OCI-LY3 (cell line): ENCODE measurements around the gene SAP30L.

Experiments
- H2AFZ ChIP-seq: fragments of 200-600, 300-600 bp; shearing (Covaris generic); 2 replicates; pipeline ENCODE4 v1.6.0; 2014; ENCODE audit warnings: antibody characterized with exemption, low read depth, low read length
- H3K27ac ChIP-seq: fragments of 200-600, 300-600 bp; sonication (generic); 2 replicates; pipeline ENCODE4 v1.5.1; 2014; ENCODE audit warnings: mild to moderate bottlenecking, low read length, moderate library complexity, mixed read lengths
- H3K27me3 ChIP-seq: fragments of 200-600, 300-600 bp; sonication (generic); 2 replicates; pipeline ENCODE4 v1.6.1; 2014; ENCODE audit warnings: low read depth, low read length, mixed read lengths
- H3K36me3 ChIP-seq: fragments of 200-600, 300-600 bp; sonication (generic); replicated peaks from 2 replicates; pipeline ENCODE3; 2014; ENCODE audit warnings: low read depth, low read length, mixed read lengths
- H3K4me1 ChIP-seq: fragments of 300-600, 200-600 bp; sonication (generic); 2 replicates; pipeline ENCODE4 v1.6.1; 2014; ENCODE audit warnings: low read length, mixed read lengths
- H3K4me2 ChIP-seq: fragments of 200-600, 300-600 bp; sonication (generic); 2 replicates; pipeline ENCODE4 v1.6.1; 2014; ENCODE audit warnings: low read length, mixed read lengths
- H3K4me3 ChIP-seq: fragments of 300-600, 200-600 bp; sonication (generic); 2 replicates; pipeline ENCODE4 v1.5.1; 2014; ENCODE audit warnings: antibody characterized with exemption, mild to moderate bottlenecking, low read length, moderate library complexity
- H3K79me2 ChIP-seq: fragments of 300-600, 200-600 bp; shearing (Covaris generic); 2 replicates; pipeline ENCODE4 v1.6.1; 2014; ENCODE audit warnings: mild to moderate bottlenecking, low read length, mixed read lengths
- H3K9ac ChIP-seq: fragments of 300-600, 200-600 bp; shearing (Covaris generic); 2 replicates; pipeline ENCODE4 v1.6.0; 2014; ENCODE audit warnings: mild to moderate bottlenecking, low read length, moderate library complexity
- H3K9me3 ChIP-seq: fragments of 200-600, 300-600 bp; shearing (Covaris generic); 2 replicates; pipeline ENCODE4 v1.6.1; 2014; ENCODE audit warnings: low read length, mixed read lengths; ENCODE audit not compliant: insufficient read depth
- H4K20me1 ChIP-seq: fragments of 200-600, 300-600 bp; sonication (generic); 2 replicates; pipeline ENCODE4 v1.6.1; 2016; ENCODE audit warnings: low read length, mixed read lengths; ENCODE audit not compliant: insufficient read depth
- EZH2phosphoT487 ChIP-seq: fragments of 200-600 bp; shearing (Covaris generic); IDR thresholded peaks from 2 replicates; pipeline ENCODE4 v1.6.1; 2018; ENCODE audit warnings: antibody characterized with exemption, mixed run types, low read depth
- TF ChIP-seq, protein P1 (sequence below): fragments of 200-600, 300-600 bp; sonication (generic); IDR thresholded peaks from 2 replicates; pipeline ENCODE4 v1.5.1; 2014; ENCODE audit warnings: antibody characterized with exemption, low read length, low read depth

SAP30L gene

GRCh38 chr5:154449786-154450185, 4.0 kb downstream of the SAP30L start:
- H3K9ac ChIP-seq: no peak overlapping the region
- H3K4me2 ChIP-seq: no peak overlapping the region

DNA sequence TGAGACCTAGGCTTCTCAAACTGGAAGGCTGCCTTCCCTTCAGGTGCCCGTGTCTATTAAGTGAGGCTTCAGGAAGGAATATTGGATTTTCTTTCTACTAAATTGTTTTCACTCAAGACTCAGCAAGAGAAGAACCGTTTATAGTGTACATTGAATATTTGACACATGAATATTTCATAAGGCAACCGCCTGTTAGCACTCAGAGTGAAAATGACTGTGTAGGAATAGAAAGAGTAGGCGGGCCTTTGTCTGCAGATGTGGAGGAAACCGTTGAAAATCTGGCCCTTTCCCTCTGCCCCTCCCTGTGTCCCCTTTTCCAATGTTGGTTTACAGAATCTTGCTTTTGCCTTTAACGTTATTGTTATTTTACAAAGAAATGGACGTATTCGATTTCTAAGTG, 6.2 kb downstream of the SAP30L start:
- peaks cover 9% of the 10 kb centered on the region for H3K36me3 ChIP-seq
- peaks cover 19% of the 10 kb centered on the region for H3K79me2 ChIP-seq
- peaks cover 12% of the 10 kb centered on the region for H4K20me1 ChIP-seq

More at GRCh38 chr5:154449786-154450185, 4.0 kb downstream of the SAP30L start:
- H4K20me1 ChIP-seq: peaks cover 16% of the 10 kb centered on the region
- no peaks in the 10 kb centered on the region for H3K9me3 ChIP-seq
- no peak overlapping the region for H3K4me3 ChIP-seq
- H3K36me3 ChIP-seq: peaks cover 6% of the 10 kb centered on the region
- no peaks in the 10 kb centered on the region for H3K27me3 ChIP-seq
- H3K4me1 ChIP-seq: peaks cover 11% of the 10 kb centered on the region; the same call in 1 of the 2 replicates
- TF ChIP-seq, protein P1, sequence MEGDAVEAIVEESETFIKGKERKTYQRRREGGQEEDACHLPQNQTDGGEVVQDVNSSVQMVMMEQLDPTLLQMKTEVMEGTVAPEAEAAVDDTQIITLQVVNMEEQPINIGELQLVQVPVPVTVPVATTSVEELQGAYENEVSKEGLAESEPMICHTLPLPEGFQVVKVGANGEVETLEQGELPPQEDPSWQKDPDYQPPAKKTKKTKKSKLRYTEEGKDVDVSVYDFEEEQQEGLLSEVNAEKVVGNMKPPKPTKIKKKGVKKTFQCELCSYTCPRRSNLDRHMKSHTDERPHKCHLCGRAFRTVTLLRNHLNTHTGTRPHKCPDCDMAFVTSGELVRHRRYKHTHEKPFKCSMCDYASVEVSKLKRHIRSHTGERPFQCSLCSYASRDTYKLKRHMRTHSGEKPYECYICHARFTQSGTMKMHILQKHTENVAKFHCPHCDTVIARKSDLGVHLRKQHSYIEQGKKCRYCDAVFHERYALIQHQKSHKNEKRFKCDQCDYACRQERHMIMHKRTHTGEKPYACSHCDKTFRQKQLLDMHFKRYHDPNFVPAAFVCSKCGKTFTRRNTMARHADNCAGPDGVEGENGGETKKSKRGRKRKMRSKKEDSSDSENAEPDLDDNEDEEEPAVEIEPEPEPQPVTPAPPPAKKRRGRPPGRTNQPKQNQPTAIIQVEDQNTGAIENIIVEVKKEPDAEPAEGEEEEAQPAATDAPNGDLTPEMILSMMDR: no peak
- TF ChIP-seq EZH2phosphoT487: no peak
- H3K79me2 ChIP-seq: peaks cover 31% of the 10 kb centered on the region
- H2AFZ ChIP-seq: no peak overlapping the region
- H3K27ac ChIP-seq: no peak overlapping the region

GRCh38 chr5:154455585-154455984, 9.8 kb downstream of the SAP30L start:
- Histone ChIP-seq H3K9me3 (no peaks in the 10 kb centered on the region), H2AFZ (no peak overlapping the region), H4K20me1 (no peaks in the 10 kb centered on the region), H3K36me3 (peaks cover 14% of the 10 kb centered on the region), H3K9ac (no peak overlapping the region), H3K27ac (no peak overlapping the region), H3K4me2 (no peak overlapping the region), H3K27me3 (no peaks in the 10 kb centered on the region), H3K4me3 (no peak overlapping the region), H3K79me2 (no peaks in the 10 kb centered on the region), H3K4me1 (peaks cover 4% of the 10 kb centered on the region; the same call in 1 of the 2 replicates)
- no peak for TF ChIP-seq EZH2phosphoT487
- TF ChIP-seq, protein P1: no peak

More for the DNA sequence above, 6.2 kb downstream of the SAP30L start:
- Histone ChIP-seq H3K9me3 (no peaks in the 10 kb centered on the region), H3K4me3 (no peak overlapping the region), H3K27me3 (no peaks in the 10 kb centered on the region), H3K4me2 (no peak overlapping the region), H2AFZ (no peak overlapping the region), H3K27ac (no peak overlapping the region), H3K9ac (no peak overlapping the region), H3K4me1 (peaks cover 11% of the 10 kb centered on the region; the same call in 1 of the 2 replicates)
- TF ChIP-seq, protein P1: no peak
- TF ChIP-seq EZH2phosphoT487: no peak

GRCh38 chr5:154456540-154456939, 10.7 kb downstream of the SAP30L start:
- Histone ChIP-seq H4K20me1 (no peaks in the 10 kb centered on the region), H3K9ac (no peak overlapping the region), H3K27me3 (no peaks in the 10 kb centered on the region), H3K36me3 (peaks cover 10% of the 10 kb centered on the region), H3K27ac (no peak overlapping the region), H3K4me2 (no peak overlapping the region), H3K79me2 (no peaks in the 10 kb centered on the region), H3K4me1 (peaks cover 4% of the 10 kb centered on the region; the same call in 1 of the 2 replicates), H2AFZ (no peak overlapping the region), H3K9me3 (no peaks in the 10 kb centered on the region), H3K4me3 (no peak overlapping the region)
- TF ChIP-seq, protein P1: no peak
- no peak for TF ChIP-seq EZH2phosphoT487
